ENCODE data around the gene GSDME. TPM values are rescaled to one million over a fixed set of nuclear protein-coding genes. Genes with fewer than 3 reads are reported as not detected.

The GSDME gene
- total RNA-seq, 1 experiment from 2014 or later, result 5.5 TPM

GRCh38 chr7:24717694-24718320 lies 39.5 kb downstream of the GSDME start:
- Histone ChIP-seq H2BK5ac (ENCODE audit: insufficient read length, low read length) (no peak overlapping the region), H3K9ac (ENCODE audit: extremely low read depth, insufficient read length, low read length) (no peak overlapping the region), H3K18ac (ENCODE audit: insufficient read length, low read depth, low read length) (no peak overlapping the region), H4K5ac (ENCODE audit: insufficient read length, low read depth, low read length) (no peak overlapping the region), H3K4ac (ENCODE audit: low read depth, low read length) (no peak overlapping the region), H2AK5ac (ENCODE audit: insufficient read length, low read length) (no peak overlapping the region), H3K4me2 (ENCODE audit: insufficient read depth, insufficient read length, low read length) (no peak overlapping the region), H2AFZ (ENCODE audit: low read length) (no peak overlapping the region), H3K23ac (ENCODE audit: insufficient read length, low read depth, low read length) (no peak overlapping the region), H4K8ac (replicated peaks; ENCODE audit: insufficient read length, low read depth, low read length) (no peak overlapping the region), H3T11ph (ENCODE audit: low read length) (no peak overlapping the region), H2BK20ac (ENCODE audit: low read depth, low read length, poor library complexity, severe bottlenecking) (no peak overlapping the region), H3K27ac (ENCODE audit: insufficient read length, low read depth, low read length) (no peak overlapping the region), H2BK120ac (ENCODE audit: low read depth, low read length, poor library complexity, severe bottlenecking) (no peak overlapping the region), H2BK12ac (ENCODE audit: insufficient read length, low read depth, low read length) (no peak overlapping the region), H4K20me1 (ENCODE audit: control insufficient read depth, insufficient read depth, insufficient read length) (no peaks in the 10 kb centered on the region), H3K23me2 (ENCODE audit: insufficient read length, low read depth, low read length, poor library complexity, severe bottlenecking) (no peaks in the 10 kb centered on the region), H3K4me1 (ENCODE audit: insufficient read depth, low read length) (peaks cover 4% of the 10 kb centered on the region; the same call in 1 of the 2 replicates), H3K79me1 (ENCODE audit: insufficient read depth, low read depth, low read length, poor library complexity, severe bottlenecking) (no peaks in the 10 kb centered on the region), H3K9me3 (ENCODE audit: control insufficient read depth, low read depth, low read length) (no peaks in the 10 kb centered on the region), H4K91ac (ENCODE audit: insufficient read length, low read depth, low read length) (no peak overlapping the region), H2BK15ac (ENCODE audit: low read depth, low read length) (no peak overlapping the region), H3K56ac (ENCODE audit: insufficient read length, low read depth, low read length) (no peak overlapping the region), H3K79me2 (ENCODE audit: insufficient read depth, low read length) (no peaks in the 10 kb centered on the region), H3K14ac (ENCODE audit: insufficient read depth, low read length) (no peak overlapping the region), H3K27me3 (ENCODE audit: insufficient read depth, low read length) (no peaks in the 10 kb centered on the region)
- no peak for TF ChIP-seq CTCF (conservative IDR thresholded peaks at IDR 0.05)
- Mint-ChIP-seq H3K4me1 (peaks cover 18 to 22% of the 10 kb centered on the region in 2 experiments), H3K27ac (no peak overlapping the region), H3K27me3 (ENCODE audit: low read depth) (peaks cover 2% of the 10 kb centered on the region; the same call in 1 of the 2 replicates), H3K4me3 (no peak overlapping the region), H3K9me3 (peaks cover 0 to 9% of the 10 kb centered on the region in 2 experiments; a peak in 1 of 5 replicates), H3K36me3 (ENCODE audit: insufficient read depth in 1 of 3, low read depth in 3 of 3) (peaks cover 3 to 29% (median 5%) of the 10 kb centered on the region in 3 experiments; a peak in 6 of 7 replicates)
- DNase-seq, result no peak
- WGBS (ENCODE audit: extremely low coverage, insufficient read length, low lambda C conversion rate), result no CpG with 5 or more reads among the region's 7 CpGs

Measured in H9 (cell line).